ENCODE data around the gene ZNF674. TPM values are rescaled to one million over a fixed set of nuclear protein-coding genes. Genes with fewer than 3 reads are reported as not detected.

ZNF674 gene
- total and polyA plus RNA-seq, 10 of the 15 experiments (the other 5 are each of a cell fraction or from before 2014, with no cell fraction given) = 1.0 to 3.7 (median 1.8) TPM

DNA sequence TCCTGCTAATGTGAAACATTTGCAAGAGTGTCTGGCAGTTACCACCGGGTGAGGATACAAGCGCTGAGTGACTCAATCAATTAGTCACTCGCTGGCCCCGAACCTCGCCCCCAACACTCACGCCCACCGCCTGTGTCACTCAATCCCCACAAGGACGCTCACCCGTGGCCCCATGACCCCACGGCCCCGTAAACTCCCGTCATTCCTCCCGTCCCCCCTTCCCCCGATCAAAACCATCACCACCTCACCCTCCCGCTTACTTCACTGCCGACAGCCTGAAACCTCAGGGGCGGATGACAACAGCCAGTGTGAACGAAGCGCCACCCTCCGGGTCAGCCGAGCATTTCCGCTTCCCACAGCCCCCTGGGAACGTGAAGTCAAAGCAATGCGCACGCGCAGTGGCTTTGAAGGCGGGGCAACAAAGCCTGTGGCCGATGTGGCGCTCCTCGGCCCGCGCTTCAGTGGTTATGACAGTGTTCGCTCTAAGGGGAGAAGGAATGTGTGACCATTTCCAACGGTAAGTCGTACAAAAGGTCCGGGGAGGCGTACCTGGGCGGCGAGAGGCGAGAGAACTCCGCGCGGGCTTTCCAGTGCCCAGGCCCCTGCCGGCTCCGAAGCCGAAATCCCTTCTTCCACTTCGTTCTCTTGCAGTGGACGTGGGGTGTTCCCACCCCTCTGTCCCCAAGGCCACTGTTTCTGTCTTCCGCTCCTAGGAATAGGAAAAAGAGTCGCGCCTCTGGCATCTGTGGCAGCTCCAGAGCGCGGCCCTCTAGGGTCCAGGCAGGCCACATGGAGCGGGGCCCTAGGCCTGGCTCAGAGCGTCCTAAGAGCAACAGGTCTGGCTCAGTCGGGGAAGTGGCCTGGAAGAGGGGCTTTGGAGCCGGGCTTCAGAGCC, at the start of gene ZNF674 (continued):
- peak; percentile 90 for TF ChIP-seq HDGF (IDR thresholded peaks at IDR 0.05)
- peak; percentile 56 for TF ChIP-seq BACH1 (IDR thresholded peaks at IDR 0.05; ENCODE audit: borderline replicate concordance)
- TF ChIP-seq ESRRA (IDR thresholded peaks at IDR 0.05; ENCODE audit: low read length) = 0 out of 2 replicates have a peak, but pooled peaks have one; percentile 30
- TF ChIP-seq, protein P1, sequence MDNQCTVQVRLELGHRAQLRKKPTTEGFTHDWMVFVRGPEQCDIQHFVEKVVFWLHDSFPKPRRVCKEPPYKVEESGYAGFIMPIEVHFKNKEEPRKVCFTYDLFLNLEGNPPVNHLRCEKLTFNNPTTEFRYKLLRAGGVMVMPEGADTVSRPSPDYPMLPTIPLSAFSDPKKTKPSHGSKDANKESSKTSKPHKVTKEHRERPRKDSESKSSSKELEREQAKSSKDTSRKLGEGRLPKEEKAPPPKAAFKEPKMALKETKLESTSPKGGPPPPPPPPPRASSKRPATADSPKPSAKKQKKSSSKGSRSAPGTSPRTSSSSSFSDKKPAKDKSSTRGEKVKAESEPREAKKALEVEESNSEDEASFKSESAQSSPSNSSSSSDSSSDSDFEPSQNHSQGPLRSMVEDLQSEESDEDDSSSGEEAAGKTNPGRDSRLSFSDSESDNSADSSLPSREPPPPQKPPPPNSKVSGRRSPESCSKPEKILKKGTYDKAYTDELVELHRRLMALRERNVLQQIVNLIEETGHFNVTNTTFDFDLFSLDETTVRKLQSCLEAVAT (IDR thresholded peaks at IDR 0.05) = peak; percentile 71; the same call in 1 of the 2 replicates
- peak; percentile 97 for TF ChIP-seq NR2F1 (conservative IDR thresholded peaks at IDR 0.05)
- TF ChIP-seq, protein P2, sequence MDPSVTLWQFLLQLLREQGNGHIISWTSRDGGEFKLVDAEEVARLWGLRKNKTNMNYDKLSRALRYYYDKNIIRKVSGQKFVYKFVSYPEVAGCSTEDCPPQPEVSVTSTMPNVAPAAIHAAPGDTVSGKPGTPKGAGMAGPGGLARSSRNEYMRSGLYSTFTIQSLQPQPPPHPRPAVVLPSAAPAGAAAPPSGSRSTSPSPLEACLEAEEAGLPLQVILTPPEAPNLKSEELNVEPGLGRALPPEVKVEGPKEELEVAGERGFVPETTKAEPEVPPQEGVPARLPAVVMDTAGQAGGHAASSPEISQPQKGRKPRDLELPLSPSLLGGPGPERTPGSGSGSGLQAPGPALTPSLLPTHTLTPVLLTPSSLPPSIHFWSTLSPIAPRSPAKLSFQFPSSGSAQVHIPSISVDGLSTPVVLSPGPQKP (IDR thresholded peaks at IDR 0.05; ENCODE audit: low read depth, low read length) = peak; percentile 43; the same call in 1 of the 2 replicates
- peak; percentile 48; the same call in 1 of the 2 replicates for TF ChIP-seq DPF2 (IDR thresholded peaks at IDR 0.05)
- TF ChIP-seq EP300 (IDR thresholded peaks at IDR 0.05; ENCODE audit: borderline replicate concordance in 1 of 2, control insufficient read depth in 1 of 2, low read depth in 2 of 2, low read length in 2 of 2) = peak; percentile 58 to 61; a peak in 3 of 4 replicates
- TF ChIP-seq BHLHE40 (IDR thresholded peaks at IDR 0.05; ENCODE audit: borderline replicate concordance in 1 of 2, low read depth in 2 of 2, low read length in 1 of 2) = peak; percentile 70 to 81
- TF ChIP-seq CHD4 (IDR thresholded peaks at IDR 0.05) = no peak
- 0 out of 2 replicates have a peak, but pooled peaks have one; percentile 14 for TF ChIP-seq MXI1 (IDR thresholded peaks at IDR 0.05; ENCODE audit: low read depth, low read length)
- TF ChIP-seq PAX5 (IDR thresholded peaks at IDR 0.05; ENCODE audit: borderline replicate concordance, low read depth, low read length) = peak; percentile 61; the same call in 1 of the 2 replicates
- peak; percentile 68 for TF ChIP-seq NR2C1 (IDR thresholded peaks at IDR 0.05)
- TF ChIP-seq NRF1 (conservative IDR thresholded peaks at IDR 0.05; ENCODE audit: low read depth, low read length) = peak; percentile 69
- TF ChIP-seq, protein P3, sequence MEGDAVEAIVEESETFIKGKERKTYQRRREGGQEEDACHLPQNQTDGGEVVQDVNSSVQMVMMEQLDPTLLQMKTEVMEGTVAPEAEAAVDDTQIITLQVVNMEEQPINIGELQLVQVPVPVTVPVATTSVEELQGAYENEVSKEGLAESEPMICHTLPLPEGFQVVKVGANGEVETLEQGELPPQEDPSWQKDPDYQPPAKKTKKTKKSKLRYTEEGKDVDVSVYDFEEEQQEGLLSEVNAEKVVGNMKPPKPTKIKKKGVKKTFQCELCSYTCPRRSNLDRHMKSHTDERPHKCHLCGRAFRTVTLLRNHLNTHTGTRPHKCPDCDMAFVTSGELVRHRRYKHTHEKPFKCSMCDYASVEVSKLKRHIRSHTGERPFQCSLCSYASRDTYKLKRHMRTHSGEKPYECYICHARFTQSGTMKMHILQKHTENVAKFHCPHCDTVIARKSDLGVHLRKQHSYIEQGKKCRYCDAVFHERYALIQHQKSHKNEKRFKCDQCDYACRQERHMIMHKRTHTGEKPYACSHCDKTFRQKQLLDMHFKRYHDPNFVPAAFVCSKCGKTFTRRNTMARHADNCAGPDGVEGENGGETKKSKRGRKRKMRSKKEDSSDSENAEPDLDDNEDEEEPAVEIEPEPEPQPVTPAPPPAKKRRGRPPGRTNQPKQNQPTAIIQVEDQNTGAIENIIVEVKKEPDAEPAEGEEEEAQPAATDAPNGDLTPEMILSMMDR (IDR thresholded peaks at IDR 0.05 in 2 of 3, conservative IDR thresholded peaks at IDR 0.05 in 1 of 3; ENCODE audit: control insufficient read depth in 2 of 3, extremely low read depth in 1 of 3, insufficient read depth in 1 of 3, low read depth in 3 of 3, low read length in 3 of 3) = peak; percentile 26 to 50 (median 46); a peak in 4 of 6 replicates
- TF ChIP-seq TCF12 (IDR thresholded peaks at IDR 0.05; ENCODE audit: low read depth, low read length) = no peak
- TF ChIP-seq, protein P4, sequence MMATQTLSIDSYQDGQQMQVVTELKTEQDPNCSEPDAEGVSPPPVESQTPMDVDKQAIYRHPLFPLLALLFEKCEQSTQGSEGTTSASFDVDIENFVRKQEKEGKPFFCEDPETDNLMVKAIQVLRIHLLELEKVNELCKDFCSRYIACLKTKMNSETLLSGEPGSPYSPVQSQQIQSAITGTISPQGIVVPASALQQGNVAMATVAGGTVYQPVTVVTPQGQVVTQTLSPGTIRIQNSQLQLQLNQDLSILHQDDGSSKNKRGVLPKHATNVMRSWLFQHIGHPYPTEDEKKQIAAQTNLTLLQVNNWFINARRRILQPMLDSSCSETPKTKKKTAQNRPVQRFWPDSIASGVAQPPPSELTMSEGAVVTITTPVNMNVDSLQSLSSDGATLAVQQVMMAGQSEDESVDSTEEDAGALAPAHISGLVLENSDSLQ (IDR thresholded peaks at IDR 0.05) = peak; percentile 96
- peak; percentile 57 to 67; a peak in 3 of 4 replicates for TF ChIP-seq IKZF2 (IDR thresholded peaks at IDR 0.05)
- TF ChIP-seq, protein P5, sequence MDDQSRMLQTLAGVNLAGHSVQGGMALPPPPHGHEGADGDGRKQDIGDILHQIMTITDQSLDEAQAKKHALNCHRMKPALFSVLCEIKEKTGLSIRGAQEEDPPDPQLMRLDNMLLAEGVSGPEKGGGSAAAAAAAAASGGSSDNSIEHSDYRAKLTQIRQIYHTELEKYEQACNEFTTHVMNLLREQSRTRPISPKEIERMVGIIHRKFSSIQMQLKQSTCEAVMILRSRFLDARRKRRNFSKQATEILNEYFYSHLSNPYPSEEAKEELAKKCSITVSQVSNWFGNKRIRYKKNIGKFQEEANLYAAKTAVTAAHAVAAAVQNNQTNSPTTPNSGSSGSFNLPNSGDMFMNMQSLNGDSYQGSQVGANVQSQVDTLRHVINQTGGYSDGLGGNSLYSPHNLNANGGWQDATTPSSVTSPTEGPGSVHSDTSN (IDR thresholded peaks at IDR 0.05; ENCODE audit: insufficient replicate concordance, low read depth, low read length) = peak; percentile 56

Measured in GM12878 (cell line).